Activated CD8-positive, alpha-beta T cell treated with anti-CD3 and anti-CD28 coated beads, Interleukin-2, amount 10 ng/mL, durations not matched to agents 7 days and 5 days (primary cell): ENCODE data around the gene ZIM2. TPM values are rescaled to one million over a fixed set of nuclear protein-coding genes. Genes with fewer than 3 reads are reported as not detected.
A peak's percentile ranks its signal among the peaks of the same experiment; 100 is the strongest.

Experiments used
- ATAC-seq: fragments of 150-1000 bp; cut with Tn5 transposase; one replicate; pipeline ENCODE4 v1.10.0; 2021; ENCODE audit warnings: moderate library complexity
- CTCF ChIA-PET: fragments of 350-600 bp; sonication (Branson Sonifier 250); formaldehyde crosslinking; loops from one replicate; lab custom pipeline; 2021; ENCODE audit warnings: antibody characterized with exemption; lab: Charles Lee
- POLR2A ChIA-PET: fragments of 350-600 bp; sonication (Branson Sonifier 250); formaldehyde crosslinking; loops from one replicate; lab custom pipeline; 2021; ENCODE audit warnings: antibody characterized with exemption; lab: Charles Lee
- DNase-seq: peaks from one replicate; pipeline ENCODE4 v3.0.0-alpha.2; 2020
- H3K27ac Mint-ChIP-seq: one replicate; pipeline ENCODE4 v1.8.0; 2021; ENCODE audit warnings: mild to moderate bottlenecking, mixed read lengths
- H3K27me3 Mint-ChIP-seq: one replicate; pipeline ENCODE4 v1.8.0; 2021; ENCODE audit warnings: low read depth, mixed read lengths
- H3K36me3 Mint-ChIP-seq: one replicate; pipeline ENCODE4 v1.8.0; 2021; ENCODE audit warnings: low read depth, mixed read lengths
- H3K4me1 Mint-ChIP-seq: one replicate; pipeline ENCODE4 v1.8.0; 2021; ENCODE audit warnings: low read depth, mixed read lengths
- H3K4me3 Mint-ChIP-seq: one replicate; pipeline ENCODE4 v1.8.0; 2021; ENCODE audit warnings: mild to moderate bottlenecking, mixed read lengths
- H3K9me3 Mint-ChIP-seq: one replicate; pipeline ENCODE4 v1.8.0; 2022; ENCODE audit warnings: mixed read lengths; ENCODE audit not compliant: insufficient read depth
- total RNA-seq, 2 experiments: library from RNA; stranded (reverse); gene quantifications; one replicate each; pipeline ENCODE4 v1.2.3, GENCODE V29; 2021

Gene ZIM2
- total RNA-seq, result not detected

DNA sequence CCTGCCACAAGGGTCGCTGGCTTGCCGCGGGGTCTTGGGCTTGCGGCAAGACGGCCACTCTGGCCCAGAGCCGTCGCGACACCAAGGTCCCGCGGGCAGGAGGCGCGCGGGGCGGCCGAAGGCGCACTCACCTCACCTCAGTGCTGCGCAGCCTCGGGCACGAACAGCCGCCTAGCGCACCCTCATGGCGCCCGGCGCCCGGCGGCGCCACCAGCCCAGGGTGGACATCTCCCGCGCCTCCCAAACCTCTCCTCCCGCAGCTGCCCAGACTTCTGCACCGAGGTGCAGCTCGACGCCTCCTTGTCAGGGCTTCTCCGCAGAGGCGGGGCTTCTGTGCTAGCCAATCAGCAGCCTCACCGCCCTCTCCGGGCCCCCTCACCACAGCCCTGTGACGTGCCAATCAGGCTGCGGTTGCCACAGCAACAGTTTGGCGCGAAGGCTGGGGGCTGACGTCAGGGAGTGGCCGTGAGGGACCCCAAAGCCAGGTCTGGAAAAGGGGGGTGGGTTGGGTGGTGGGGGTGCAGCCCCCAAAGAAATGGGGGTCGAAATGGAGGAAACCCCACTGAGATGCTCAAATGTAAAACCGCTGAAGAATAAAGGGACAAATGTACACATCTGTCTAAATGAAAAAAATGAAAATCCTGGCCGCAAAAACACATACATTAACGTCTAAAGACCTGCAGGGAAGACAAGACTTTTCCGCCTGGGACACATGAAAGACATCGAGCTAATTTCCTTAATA is at the start of gene ZIM2, which contains the start of gene PEG3:
ZIM2 (minus strand) TSS at position 276 of the 742 bp plus-strand sequence. CDS start 16,449 bp downstream, outside the sequence.
PEG3 (minus strand) TSS at position 276 of the 742 bp plus-strand sequence. CDS start 16,071 bp downstream, outside the sequence.
- peak within 1 kb of the TSS; percentile 73 for H3K27ac Mint-ChIP-seq
- CTCF ChIA-PET, result no interaction called here
- no peak for DNase-seq
- peaks cover 3% of the 10 kb centered on the region for H3K27me3 Mint-ChIP-seq
- H3K36me3 Mint-ChIP-seq, result peaks cover 19% of the 10 kb centered on the region
- peaks cover 27% of the 10 kb centered on the region for H3K9me3 Mint-ChIP-seq
- POLR2A ChIA-PET, result no interaction called here
- no peak for ATAC-seq
- H3K4me3 Mint-ChIP-seq, result peak within 1 kb of the TSS; percentile 16
- H3K4me1 Mint-ChIP-seq, result no peaks in the 10 kb centered on the region

DNA sequence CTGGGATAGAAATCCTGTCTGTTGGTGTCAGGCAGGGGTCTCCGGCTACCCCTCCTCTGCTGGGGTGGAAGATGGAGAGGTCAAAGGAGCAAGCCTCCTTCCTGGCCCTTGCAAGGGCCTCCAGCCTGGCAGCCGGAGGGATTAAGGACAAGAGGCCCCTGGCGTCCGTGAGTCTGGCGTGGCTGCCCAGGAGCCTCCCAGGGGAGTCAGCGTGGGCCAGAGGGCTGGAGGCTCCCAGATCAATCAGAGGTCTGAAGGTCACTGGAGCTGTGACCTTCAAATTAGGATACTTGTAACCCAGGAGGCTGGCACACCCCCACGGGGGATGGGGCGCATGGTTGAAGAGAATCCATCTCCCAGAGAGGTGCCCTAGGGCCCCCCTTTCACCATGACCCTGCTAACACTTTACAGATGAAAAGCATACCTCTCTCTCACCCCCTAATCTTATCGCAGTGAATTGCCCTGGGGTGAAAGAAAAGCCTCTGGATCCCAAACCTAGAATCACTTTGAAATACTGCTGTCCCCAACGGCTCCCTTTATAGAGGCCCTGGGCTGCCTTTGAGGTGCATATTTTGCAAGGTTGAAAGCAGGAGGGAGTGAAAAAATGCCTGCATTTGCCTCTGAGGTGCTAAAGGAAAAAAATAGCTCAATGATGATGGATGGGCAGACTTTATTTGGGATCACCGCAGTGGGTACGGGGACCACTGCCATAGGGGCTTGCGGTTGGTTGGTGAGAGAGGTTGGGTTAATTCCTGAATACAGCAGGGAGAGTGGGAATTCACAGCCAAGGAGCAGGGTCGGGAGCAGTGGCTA is 44.9 kb upstream of the ZIM2 start:
- no peak overlapping the region for H3K4me3 Mint-ChIP-seq
- POLR2A ChIA-PET, result no interaction called here
- peaks cover 2% of the 10 kb centered on the region for H3K36me3 Mint-ChIP-seq

DNA sequence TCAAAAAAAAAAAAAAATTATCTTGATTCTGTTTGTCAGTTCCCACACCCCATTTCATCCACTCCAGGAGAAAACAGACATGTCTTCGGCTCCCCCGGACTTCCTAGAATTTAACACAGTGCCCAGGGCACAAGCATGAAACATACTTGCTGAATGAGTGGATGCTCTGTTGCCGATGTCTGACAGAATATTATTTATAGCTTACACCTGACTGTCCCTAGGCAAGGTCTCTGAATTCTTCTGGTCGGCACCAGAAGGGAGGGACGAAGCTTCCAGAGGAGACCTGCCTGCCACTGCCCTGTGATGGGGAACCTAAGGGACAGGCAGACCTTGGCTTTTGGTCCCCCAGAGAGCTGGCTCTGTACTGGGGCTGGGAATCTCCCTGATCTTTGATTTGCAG is 43.9 kb upstream of the ZIM2 start:
- Mint-ChIP-seq H3K36me3 (peaks cover 2% of the 10 kb centered on the region), H3K27ac (no peak overlapping the region), H3K9me3 (peaks cover 33% of the 10 kb centered on the region), H3K4me3 (no peak overlapping the region), H3K4me1 (no peaks in the 10 kb centered on the region), H3K27me3 (no peaks in the 10 kb centered on the region)
- DNase-seq, result no peak
- POLR2A ChIA-PET, result no interaction called here
- no peak for ATAC-seq
- CTCF ChIA-PET, result no interaction called here

More for the DNA sequence above, 44.9 kb upstream of the ZIM2 start:
- no peaks in the 10 kb centered on the region for H3K27me3 Mint-ChIP-seq
- no peaks in the 10 kb centered on the region for H3K4me1 Mint-ChIP-seq
- no peak overlapping the region for H3K27ac Mint-ChIP-seq
- H3K9me3 Mint-ChIP-seq, result peaks cover 37% of the 10 kb centered on the region
- ATAC-seq (no peak), DNase-seq (no peak)
- CTCF ChIA-PET, result no interaction called here

DNA sequence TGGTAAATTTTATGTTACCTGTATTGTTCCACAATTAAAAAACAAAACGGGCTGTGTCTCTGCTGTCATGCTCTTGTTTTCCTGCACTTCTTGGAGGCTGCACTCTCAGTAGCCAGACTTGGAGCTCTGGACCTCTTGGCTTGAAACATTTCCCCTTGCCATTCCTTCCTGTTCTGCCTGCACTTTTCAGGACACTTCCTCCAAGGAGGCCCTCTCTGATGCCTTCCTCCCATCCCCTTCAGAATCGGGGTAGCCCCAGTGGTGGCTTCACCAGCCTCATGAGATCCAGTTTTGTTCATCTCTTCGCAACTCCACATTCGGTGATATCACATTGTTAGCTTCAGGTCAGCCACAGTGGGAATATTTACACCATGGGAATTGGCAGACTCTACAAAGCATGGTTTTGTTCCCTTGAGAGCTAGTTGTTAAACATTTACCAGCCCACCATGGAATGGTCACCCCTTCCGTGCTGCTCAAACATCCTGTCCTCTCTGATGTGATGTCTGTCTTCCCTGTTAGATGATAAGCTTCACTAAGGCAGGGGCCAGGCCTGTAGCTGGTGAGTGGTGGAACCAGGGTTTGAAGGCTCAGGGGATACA is 40.2 kb upstream of the ZIM2 start:
- Mint-ChIP-seq H3K4me1 (no peaks in the 10 kb centered on the region), H3K27ac (no peak overlapping the region), H3K9me3 (peaks cover 29% of the 10 kb centered on the region), H3K27me3 (no peaks in the 10 kb centered on the region), H3K4me3 (no peak overlapping the region), H3K36me3 (peaks cover 2% of the 10 kb centered on the region)
- ChIA-PET CTCF (no interaction called here), POLR2A (no interaction called here)
- DNase-seq (no peak), ATAC-seq (no peak)

DNA sequence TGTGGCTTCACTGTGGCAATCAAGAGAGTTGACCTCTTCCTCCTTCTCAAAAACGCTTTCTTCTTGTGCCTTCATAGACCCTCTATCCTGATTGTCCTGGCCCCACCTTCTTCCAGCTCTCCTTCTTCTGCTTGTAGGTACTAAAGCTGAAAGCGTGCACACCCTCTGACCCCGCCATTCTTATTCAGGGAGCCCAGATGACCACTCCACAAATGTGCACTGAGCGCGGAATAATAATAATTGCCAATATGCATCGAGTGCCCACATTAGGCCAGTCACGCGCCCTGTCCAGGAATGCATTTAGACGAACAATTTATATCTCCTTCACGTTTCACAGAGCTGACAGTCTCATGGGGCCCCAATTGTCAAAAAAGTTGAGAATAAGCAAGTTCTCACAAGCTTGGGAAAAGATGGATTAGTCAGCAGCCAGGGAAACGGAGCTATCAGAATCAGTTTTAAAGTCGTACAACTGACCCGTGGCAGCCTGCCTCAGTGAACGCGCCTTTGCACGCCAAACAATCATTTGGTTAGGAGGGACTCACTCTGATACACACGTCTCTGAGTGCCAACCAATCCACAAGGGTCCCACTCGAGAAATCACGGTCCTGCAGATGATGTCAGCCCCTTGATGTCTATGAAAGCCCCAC is 36.7 kb upstream of the ZIM2 start:
- no peak for DNase-seq
- ChIA-PET CTCF (no interaction called here), POLR2A (no interaction called here)
- Mint-ChIP-seq H3K4me1 (no peaks in the 10 kb centered on the region), H3K27me3 (no peaks in the 10 kb centered on the region), H3K4me3 (no peak overlapping the region), H3K9me3 (peaks cover 32% of the 10 kb centered on the region), H3K36me3 (peaks cover under 1% of the 10 kb centered on the region), H3K27ac (no peak overlapping the region)
- no peak for ATAC-seq

DNA sequence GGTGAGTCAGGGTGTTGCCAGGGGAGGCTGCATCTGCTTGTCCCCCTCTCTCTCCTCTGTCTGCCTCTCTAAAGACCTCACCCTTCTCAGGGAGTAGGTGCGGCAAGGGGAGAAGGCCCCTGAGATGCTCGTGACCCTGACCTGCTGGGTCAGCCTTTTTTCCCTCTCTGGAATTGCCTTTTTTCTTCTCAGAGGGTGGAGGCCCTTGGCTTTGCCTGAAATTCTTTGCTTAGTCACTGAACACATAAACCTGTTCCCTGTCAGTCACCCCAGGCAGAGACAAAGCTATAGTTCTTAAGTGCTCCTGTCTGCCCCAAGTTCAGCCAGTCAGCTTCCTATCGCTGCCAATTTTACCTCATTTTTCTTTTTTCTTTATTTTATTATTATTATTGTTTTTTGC is 35.2 kb upstream of the ZIM2 start:
- H3K36me3 Mint-ChIP-seq, result no peaks in the 10 kb centered on the region
- peaks cover 33% of the 10 kb centered on the region for H3K9me3 Mint-ChIP-seq
- CTCF ChIA-PET, result no interaction called here
- H3K4me3 Mint-ChIP-seq, result no peak overlapping the region
- no peaks in the 10 kb centered on the region for H3K4me1 Mint-ChIP-seq
- no peaks in the 10 kb centered on the region for H3K27me3 Mint-ChIP-seq
- no peak for ATAC-seq
- H3K27ac Mint-ChIP-seq, result no peak overlapping the region
- POLR2A ChIA-PET, result no interaction called here
- no peak for DNase-seq

DNA sequence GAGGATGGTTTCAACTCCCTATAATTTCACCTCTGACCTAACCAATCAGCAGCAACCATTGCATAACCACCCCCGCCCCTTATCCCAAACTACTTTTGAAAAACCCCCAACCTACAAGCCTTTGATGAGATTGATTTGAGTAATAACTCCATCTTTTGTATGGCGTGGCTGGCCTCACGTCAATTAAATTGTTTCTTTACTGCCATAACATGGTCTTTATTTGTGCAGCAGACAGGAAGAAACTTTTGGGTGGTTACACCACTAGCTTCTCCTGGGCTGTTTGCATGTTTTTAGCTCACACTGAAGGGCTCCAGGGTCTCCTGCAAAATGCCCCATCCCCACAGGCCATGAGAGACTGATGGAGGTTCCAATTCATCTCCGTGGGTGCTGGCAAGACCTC is 34.0 kb upstream of the ZIM2 start:
- H3K4me1 Mint-ChIP-seq, result no peaks in the 10 kb centered on the region
- ChIA-PET POLR2A (no interaction called here), CTCF (no interaction called here)
- H3K4me3 Mint-ChIP-seq, result no peak overlapping the region
- peaks cover 36% of the 10 kb centered on the region for H3K9me3 Mint-ChIP-seq
- no peak for ATAC-seq
- H3K36me3 Mint-ChIP-seq, result no peaks in the 10 kb centered on the region
- no peak for DNase-seq
- H3K27ac Mint-ChIP-seq, result no peak overlapping the region
- no peaks in the 10 kb centered on the region for H3K27me3 Mint-ChIP-seq

DNA sequence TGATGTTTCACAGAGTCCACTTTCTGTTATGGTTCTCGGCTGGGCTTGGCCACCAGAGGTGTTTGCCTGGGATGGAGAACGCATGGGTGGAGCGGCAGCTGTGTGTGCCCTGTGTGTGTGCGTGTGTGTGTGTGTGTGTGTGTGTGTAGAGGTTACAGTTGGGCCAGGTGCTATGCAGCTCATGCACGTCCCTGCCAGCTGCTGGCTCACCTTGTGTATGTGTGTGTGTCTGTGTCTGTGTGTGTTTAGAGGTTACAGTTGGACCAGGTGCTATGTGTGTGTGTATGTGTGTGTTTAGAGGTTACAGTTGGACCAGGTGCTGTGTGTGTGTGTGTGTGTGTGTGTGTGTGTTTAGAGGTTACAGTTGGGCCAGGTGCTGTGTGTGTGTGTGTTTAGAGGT is 33.0 kb upstream of the ZIM2 start:
- CTCF ChIA-PET, result no interaction called here
- no peak overlapping the region for H3K27ac Mint-ChIP-seq
- ATAC-seq, result no peak
- H3K4me3 Mint-ChIP-seq, result no peak overlapping the region
- no peaks in the 10 kb centered on the region for H3K36me3 Mint-ChIP-seq
- H3K4me1 Mint-ChIP-seq, result no peaks in the 10 kb centered on the region
- POLR2A ChIA-PET, result no interaction called here
- no peaks in the 10 kb centered on the region for H3K27me3 Mint-ChIP-seq
- no peak for DNase-seq
- H3K9me3 Mint-ChIP-seq, result peaks cover 36% of the 10 kb centered on the region

DNA sequence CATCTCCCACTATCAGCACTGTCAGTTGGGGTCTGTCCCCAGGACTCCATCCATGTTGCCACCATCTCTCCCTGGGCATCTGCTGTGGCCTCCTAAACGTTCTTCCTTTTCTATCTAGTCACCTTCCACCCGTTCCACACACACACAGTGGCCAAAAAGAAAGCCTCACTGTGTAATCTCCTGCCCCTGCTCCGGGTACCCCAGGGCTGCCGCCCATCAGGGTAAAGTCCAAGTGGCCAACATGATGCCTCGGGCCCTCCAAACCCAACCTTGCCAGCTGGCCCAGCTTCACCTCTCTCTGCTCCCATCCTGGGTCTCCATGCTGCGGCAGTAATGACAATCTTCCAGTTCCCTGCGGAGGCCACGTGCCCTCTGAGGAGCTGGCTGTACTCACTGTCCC is 29.4 kb upstream of the ZIM2 start:
- Mint-ChIP-seq H3K4me3 (no peak overlapping the region), H3K27ac (no peak overlapping the region), H3K27me3 (no peaks in the 10 kb centered on the region), H3K4me1 (no peaks in the 10 kb centered on the region), H3K36me3 (no peaks in the 10 kb centered on the region), H3K9me3 (peaks cover 45% of the 10 kb centered on the region)
- POLR2A ChIA-PET, result no interaction called here
- ATAC-seq, result no peak
- CTCF ChIA-PET, result no interaction called here
- no peak for DNase-seq

DNA sequence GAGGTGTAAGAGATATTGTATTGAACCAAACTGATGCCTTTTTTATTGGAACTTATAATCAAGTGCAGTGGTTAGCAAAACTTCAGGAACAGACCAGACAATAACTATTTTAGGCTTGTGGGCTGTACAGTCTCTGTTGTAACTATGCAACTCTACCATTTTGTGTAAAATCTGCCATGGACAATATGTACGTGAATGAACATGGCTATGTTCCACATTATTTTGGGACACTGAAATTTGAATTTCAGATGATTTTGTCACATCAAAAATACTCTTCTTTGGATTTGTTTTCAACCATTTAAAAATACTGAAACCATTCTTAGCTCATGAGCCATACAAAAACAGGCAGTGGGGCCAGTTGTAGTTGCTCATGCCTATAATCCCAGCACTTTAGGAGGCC is 27.9 kb upstream of the ZIM2 start:
- POLR2A ChIA-PET, result no interaction called here
- Mint-ChIP-seq H3K9me3 (peaks cover 50% of the 10 kb centered on the region), H3K27ac (no peak overlapping the region), H3K27me3 (no peaks in the 10 kb centered on the region), H3K36me3 (no peaks in the 10 kb centered on the region), H3K4me1 (no peaks in the 10 kb centered on the region), H3K4me3 (no peak overlapping the region)
- ATAC-seq (no peak), DNase-seq (no peak)
- CTCF ChIA-PET, result no interaction called here

DNA sequence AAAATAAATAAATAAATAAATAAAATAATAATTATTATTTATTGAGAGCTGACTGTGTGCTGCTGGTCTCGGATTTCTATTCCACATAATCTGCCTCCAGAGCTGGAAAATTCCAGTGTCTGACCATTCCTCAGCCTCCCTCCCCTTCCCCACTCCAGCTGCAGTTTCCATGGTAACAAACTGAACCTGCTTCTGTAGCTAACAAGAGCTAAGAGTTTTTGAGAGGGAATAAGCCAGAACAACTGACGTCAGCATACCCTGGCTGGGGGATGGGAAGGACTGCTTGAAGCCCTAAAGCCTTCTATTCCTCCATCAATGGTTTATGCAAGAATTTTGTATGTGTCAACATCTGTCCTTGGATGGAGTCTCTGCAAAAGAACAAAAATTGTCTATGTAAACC is 26.0 kb upstream of the ZIM2 start:
- ATAC-seq (no peak), DNase-seq (no peak)
- no peaks in the 10 kb centered on the region for H3K36me3 Mint-ChIP-seq
- no peak overlapping the region for H3K27ac Mint-ChIP-seq
- no peaks in the 10 kb centered on the region for H3K4me1 Mint-ChIP-seq
- H3K27me3 Mint-ChIP-seq, result no peaks in the 10 kb centered on the region
- ChIA-PET CTCF (no interaction called here), POLR2A (no interaction called here)
- H3K9me3 Mint-ChIP-seq, result peaks cover 44% of the 10 kb centered on the region
- H3K4me3 Mint-ChIP-seq, result no peak overlapping the region
